ENCODE results near the gene SMIM23.
"Not testable (repeated sequence)": the region's sequence is repeated elsewhere in the genome, so short reads cannot be mapped to it uniquely, and the experiment has no call there.

Gene SMIM23

GRCh38 chr5:171774418-171774817 is 11.2 kb upstream of the SMIM23 start:
- no peak for DNase-seq

GRCh38 chr5:171776213-171776612 is 9.4 kb upstream of the SMIM23 start:
- no peak for DNase-seq

GRCh38 chr5:171776770-171777759 is 8.6 kb upstream of the SMIM23 start:
- no peak for DNase-seq

GRCh38 chr5:171781744-171782143 is 3.9 kb upstream of the SMIM23 start:
- DNase-seq, result not testable (repeated sequence)

GRCh38 chr5:171782332-171782966 is 3.2 kb upstream of the SMIM23 start:
- DNase-seq, result no peak

- DNase-seq, result no peak
These were observed 2.6 kb upstream of the SMIM23 start for GRCh38 chr5:171783051-171783450.

GRCh38 chr5:171789353-171789752 is 3.7 kb downstream of the SMIM23 start:
- DNase-seq, result no peak

- no peak for DNase-seq
These were observed 4.8 kb downstream of the SMIM23 start for GRCh38 chr5:171790408-171790807.

- no peak for DNase-seq
These were observed 8.9 kb downstream of the SMIM23 start for GRCh38 chr5:171794470-171794960.

- no peak for DNase-seq
These were observed 9.8 kb downstream of the SMIM23 start for GRCh38 chr5:171795381-171795780.

GRCh38 chr5:171796436-171796835 is 10.8 kb downstream of the SMIM23 start:
- no peak for DNase-seq

GRCh38 chr5:171797543-171797942 is 11.9 kb downstream of the SMIM23 start:
- DNase-seq, result no peak

GRCh38 chr5:171798418-171798817 is 12.8 kb downstream of the SMIM23 start:
- no peak for DNase-seq

GRCh38 chr5:171801839-171802238 is 16.2 kb downstream of the SMIM23 start:
- DNase-seq, result no peak

GRCh38 chr5:171805746-171806145 is 20.1 kb downstream of the SMIM23 start:
- DNase-seq, result no peak

- no peak for DNase-seq
These were observed 21.5 kb downstream of the SMIM23 start for GRCh38 chr5:171806976-171807747.

GRCh38 chr5:171808453-171808852 is 22.8 kb downstream of the SMIM23 start:
- no peak for DNase-seq

- no peak for DNase-seq
These were observed 23.3 kb downstream of the SMIM23 start for GRCh38 chr5:171808951-171809350.

GRCh38 chr5:171810227-171810626 is 24.6 kb downstream of the SMIM23 start:
- DNase-seq, result no peak

GRCh38 chr5:171813270-171813669 is 27.7 kb downstream of the SMIM23 start:
- no peak for DNase-seq

GRCh38 chr5:171813813-171814490 is 28.3 kb downstream of the SMIM23 start:
- DNase-seq, result no peak

GRCh38 chr5:171816666-171817065 is 31.0 kb downstream of the SMIM23 start:
- DNase-seq, result no peak

All from activated gamma-delta T cell (primary cell).